Measurements from ENCODE around the gene TAS1R3. TPM values are rescaled to one million over a fixed set of nuclear protein-coding genes. Genes with fewer than 3 reads are reported as not detected.
"Not testable (repeated sequence)": the region's sequence is repeated elsewhere in the genome, so short reads cannot be mapped to it uniquely, and the experiment has no call there.

TAS1R3 gene
- total RNA-seq, 4 donors from 2014 or later: 0.38 to 1.4 (median 0.79) TPM

- intact Hi-C loops (cut with DNase I; ENCODE audit: low total_unique reads): no loop called here
- H3K4me3 ChIP-seq (ENCODE audit: low read depth, poor library complexity, severe bottlenecking): no peak overlapping the region
- TF ChIP-seq POLR2A (IDR thresholded peaks at IDR 0.05) (no peak), CTCF (IDR thresholded peaks at IDR 0.05) (no peak)
- whole genome bisulfite sequencing, 2 donors: 24 to 28% methylated on average over 13 of the region's 13 CpGs
- DNase-seq (ENCODE audit: low spot score in 2 of 2): no peak
These were observed 30.9 kb downstream of the TAS1R3 start for GRCh38 chr1:1361982-1362423.

- intact Hi-C loops (cut with DNase I; ENCODE audit: low total_unique reads): no loop called here
- DNase-seq (ENCODE audit: low spot score in 2 of 2): peak in 1 of 2 donors; percentile 23
- WGBS, 2 donors: 64 to 69% methylated on average over 14 of the region's 14 CpGs
- no peak for TF ChIP-seq POLR2A (IDR thresholded peaks at IDR 0.05)
- TF ChIP-seq CTCF (IDR thresholded peaks at IDR 0.05): no peak
- H3K4me3 ChIP-seq (ENCODE audit: low read depth, poor library complexity, severe bottlenecking): no peak overlapping the region
These were observed 33.2 kb downstream of the TAS1R3 start for GRCh38 chr1:1364266-1364665.

- DNase-seq (ENCODE audit: low spot score in 2 of 2): no peak
- intact Hi-C loops (cut with DNase I; ENCODE audit: low total_unique reads): no loop called here
- 76 to 84% methylated on average over 10 of the region's 10 CpGs for WGBS, 2 donors
- no peak overlapping the region for H3K4me3 ChIP-seq (ENCODE audit: low read depth, poor library complexity, severe bottlenecking)
- TF ChIP-seq CTCF (IDR thresholded peaks at IDR 0.05) (no peak), POLR2A (IDR thresholded peaks at IDR 0.05) (no peak)
These were observed 35.0 kb downstream of the TAS1R3 start for GRCh38 chr1:1365875-1366698.

GRCh38 chr1:1366699-1367066 is 35.6 kb downstream of the TAS1R3 start:
- DNase-seq (ENCODE audit: low spot score in 2 of 2): no peak
- intact Hi-C loops (cut with DNase I; ENCODE audit: low total_unique reads): no loop called here
- no peak overlapping the region for H3K4me3 ChIP-seq (ENCODE audit: low read depth, poor library complexity, severe bottlenecking)
- 92 to 96% methylated on average over 2 to 3 of the region's 3 CpGs for WGBS, 2 donors
- TF ChIP-seq POLR2A (IDR thresholded peaks at IDR 0.05) (no peak), CTCF (IDR thresholded peaks at IDR 0.05) (no peak)

- TF ChIP-seq CTCF (IDR thresholded peaks at IDR 0.05) (no peak), POLR2A (IDR thresholded peaks at IDR 0.05) (no peak)
- no peak overlapping the region for H3K4me3 ChIP-seq (ENCODE audit: low read depth, poor library complexity, severe bottlenecking)
- intact Hi-C loops (cut with DNase I; ENCODE audit: low total_unique reads): no loop called here
- WGBS, 2 donors: 93 to 95% methylated on average over 5 of the region's 5 CpGs
- DNase-seq (ENCODE audit: low spot score in 2 of 2): no peak
These were observed 36.2 kb downstream of the TAS1R3 start for GRCh38 chr1:1367315-1367714.

GRCh38 chr1:1370094-1370493 is 39.0 kb downstream of the TAS1R3 start:
- H3K4me3 ChIP-seq (ENCODE audit: low read depth, poor library complexity, severe bottlenecking); intact Hi-C loops (cut with DNase I; ENCODE audit: low total_unique reads); DNase-seq (ENCODE audit: low spot score in 2 of 2): not testable (repeated sequence)
- 82 to 98% methylated on average over 14 of the region's 14 CpGs for WGBS, 2 donors

All from lower leg skin (tissue), 4 donors.